Esophagus (tissue), 2 donors: ENCODE results near the gene HIP1. TPM values are rescaled to one million over a fixed set of nuclear protein-coding genes. Genes with fewer than 3 reads are reported as not detected.
"Not testable (repeated sequence)": the region's sequence is repeated elsewhere in the genome, so short reads cannot be mapped to it uniquely, and the experiment has no call there.

Experiments used
- H3K27ac ChIP-seq, 2 donors: one replicate each; pipeline ENCODE4 v1.5.1; 2013; ENCODE audit warnings: low read depth in 2 of 2, mild to moderate bottlenecking in 2 of 2, inconsistent platforms in 1 of 2, low read length in 1 of 2, moderate library complexity in 1 of 2
- H3K27me3 ChIP-seq, 2 donors: one replicate each; pipeline ENCODE4 v1.6.1; 2013; ENCODE audit warnings: low read length in 2 of 2, control low read depth in 1 of 2, mild to moderate bottlenecking in 1 of 2; ENCODE audit not compliant: insufficient read depth in 2 of 2, control insufficient read depth in 1 of 2
- H3K36me3 ChIP-seq, 2 donors: one replicate each; pipeline ENCODE4 v1.6.1; 2013; ENCODE audit warnings: low read length in 1 of 2; ENCODE audit not compliant: control insufficient read depth in 2 of 2, insufficient read depth in 2 of 2
- H3K4me1 ChIP-seq, 2 donors: one replicate each; pipeline ENCODE4 v1.6.1; 2013; ENCODE audit warnings: low read length in 1 of 2; ENCODE audit not compliant: control insufficient read depth in 2 of 2, insufficient read depth in 2 of 2
- H3K4me3 ChIP-seq, 2 donors: one replicate each; pipeline ENCODE4 v1.5.1; 2013; ENCODE audit warnings: low read length in 2 of 2, mild to moderate bottlenecking in 2 of 2, low read depth in 1 of 2, moderate library complexity in 1 of 2
- H3K9me3 ChIP-seq, 2 donors: one replicate each; pipeline ENCODE4 v1.6.1; 2013; ENCODE audit warnings: mild to moderate bottlenecking in 2 of 2, low read depth in 1 of 2, low read length in 1 of 2, moderate library complexity in 1 of 2; ENCODE audit not compliant: control insufficient read depth in 2 of 2, insufficient read depth in 1 of 2
- WGBS, 2 donors: extraction: QIAGEN DNeasy Blood & Tissue Kit; methylation state at CpG; one replicate each; pipeline ENCODE4 v1.1.7; 2013; 5-methylcytosine and 5-hydroxymethylcytosine counted together
- polyA plus RNA-seq, 2 donors: library from polyadenylated mRNA; stranded (reverse); fragments of 200-250 nt; gene quantifications; one replicate each; pipeline ENCODE4 v1.2.3, GENCODE V29; 2013
- donor health status: healthy with polysubstance abuse.
- donor health status: Bipolar disorder and iron deficiency.

HIP1 gene
- polyA plus RNA-seq, 2 donors, result 1.8 to 2.2 TPM

GRCh38 chr7:75698358-75698757 lies 40.4 kb downstream of the HIP1 start:
- H3K36me3 ChIP-seq, result no peaks in the 10 kb centered on the region
- H3K4me1 ChIP-seq, result no peaks in the 10 kb centered on the region
- no peaks in the 10 kb centered on the region for H3K27me3 ChIP-seq
- H3K9me3 ChIP-seq, result no peaks in the 10 kb centered on the region
- H3K4me3 ChIP-seq, result no peak overlapping the region
- H3K27ac ChIP-seq, result no peak overlapping the region

DNA sequence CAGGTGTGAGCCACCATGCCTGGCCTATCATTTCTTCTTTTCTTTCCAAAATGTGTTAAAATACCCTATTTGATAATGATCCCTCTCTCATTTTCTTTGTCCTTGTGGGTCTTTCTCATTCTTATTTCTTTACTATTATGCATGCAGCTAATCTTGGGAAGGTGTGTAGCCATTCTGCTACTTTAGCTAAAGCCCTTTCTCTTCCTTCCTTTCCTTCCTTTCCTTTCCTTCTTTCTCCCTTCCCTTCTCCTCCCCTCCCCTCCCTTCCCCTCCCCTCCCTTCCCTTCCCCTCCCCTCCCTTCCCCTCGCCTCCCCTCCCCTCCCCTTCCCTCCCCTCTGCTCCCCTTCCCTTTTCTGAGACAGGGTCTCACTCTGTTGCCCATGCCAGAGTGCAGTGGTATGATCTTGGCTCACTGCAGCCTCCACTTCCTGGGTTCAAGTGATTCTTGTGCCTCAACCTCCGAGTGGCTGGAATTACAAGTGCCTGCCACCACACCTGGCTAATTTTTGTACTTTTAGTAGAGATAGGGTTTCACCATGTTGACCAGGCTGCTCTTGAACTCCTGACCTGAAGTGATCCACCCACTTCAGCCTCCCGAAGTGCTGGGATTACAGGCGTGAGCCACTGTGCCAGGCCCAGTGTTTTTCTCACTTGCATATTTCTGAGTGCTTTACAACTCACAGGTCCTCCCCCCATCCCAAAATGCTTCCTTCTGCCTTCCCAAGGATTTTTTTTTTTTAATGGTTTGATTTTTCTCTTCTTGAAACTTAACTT lies 42.3 kb downstream of the HIP1 start:
- H3K36me3 ChIP-seq, result no peaks in the 10 kb centered on the region
- no peaks in the 10 kb centered on the region for H3K9me3 ChIP-seq
- H3K27me3 ChIP-seq, result no peaks in the 10 kb centered on the region
- H3K4me1 ChIP-seq, result no peaks in the 10 kb centered on the region
- 90 to 92% methylated on average over 3 of the region's 4 CpGs for WGBS, 2 donors
- no peak overlapping the region for H3K27ac ChIP-seq
- H3K4me3 ChIP-seq, result no peak overlapping the region

- no peaks in the 10 kb centered on the region for H3K27me3 ChIP-seq
- WGBS, 2 donors, result 76% methylated on average over 6 of the region's 6 CpGs
- H3K36me3 ChIP-seq, result no peaks in the 10 kb centered on the region
- H3K4me3 ChIP-seq, result no peak overlapping the region
- no peaks in the 10 kb centered on the region for H3K4me1 ChIP-seq
- H3K27ac ChIP-seq, result no peak overlapping the region
- no peaks in the 10 kb centered on the region for H3K9me3 ChIP-seq
These were observed 43.9 kb downstream of the HIP1 start for GRCh38 chr7:75694638-75695399.

DNA sequence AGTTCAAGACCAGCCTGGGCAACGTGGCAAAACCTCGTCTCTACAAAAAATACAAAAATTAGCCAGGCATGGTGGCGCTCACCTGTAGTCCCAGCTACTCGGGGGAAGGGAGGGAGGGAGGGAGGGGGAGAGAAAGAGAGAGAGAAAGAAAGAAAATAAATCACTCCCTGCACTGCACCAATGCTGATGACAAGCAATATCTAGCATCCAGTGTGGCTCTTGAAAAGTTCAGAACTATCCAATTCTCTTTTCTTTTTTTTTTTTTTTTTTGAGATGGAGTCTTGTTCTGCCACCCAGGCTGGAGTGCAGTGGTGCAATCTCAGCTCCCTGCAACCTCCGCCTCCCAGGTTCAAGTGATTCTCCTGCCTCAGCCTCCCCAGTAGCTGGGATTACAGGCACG lies 45.1 kb downstream of the HIP1 start:
- WGBS, 2 donors, result 86 to 94% methylated on average over 6 of the region's 6 CpGs
- H3K4me1 ChIP-seq, H3K27ac ChIP-seq, H3K9me3 ChIP-seq, H3K4me3 ChIP-seq, H3K36me3 ChIP-seq, H3K27me3 ChIP-seq: not testable (repeated sequence)

- H3K36me3 ChIP-seq, result no peaks in the 10 kb centered on the region
- H3K27ac ChIP-seq, result no peak overlapping the region
- 68 to 84% methylated on average over 4 of the region's 4 CpGs for WGBS, 2 donors
- no peaks in the 10 kb centered on the region for H3K27me3 ChIP-seq
- H3K4me3 ChIP-seq, result no peak overlapping the region
- no peaks in the 10 kb centered on the region for H3K9me3 ChIP-seq
- H3K4me1 ChIP-seq, result no peaks in the 10 kb centered on the region
These were observed 46.8 kb downstream of the HIP1 start for GRCh38 chr7:75691793-75692543.

DNA sequence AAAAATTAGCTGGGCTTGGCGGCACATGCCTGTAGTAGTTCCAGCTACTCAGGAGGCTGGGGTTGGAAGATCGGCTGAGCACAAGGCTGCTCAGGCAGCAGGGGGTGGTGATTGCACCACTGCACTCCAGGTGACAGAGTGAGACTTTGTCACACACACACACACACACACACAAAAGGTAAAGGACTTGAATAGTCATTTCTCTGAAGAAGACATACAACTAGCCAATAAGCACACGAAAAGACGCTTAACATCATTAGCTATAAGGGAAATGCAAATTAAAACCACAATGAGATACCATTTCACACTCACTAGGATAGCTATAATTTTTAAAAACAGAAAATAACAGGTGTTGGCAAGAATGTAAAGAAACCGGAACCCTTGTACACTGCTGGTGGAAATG lies 48.6 kb downstream of the HIP1 start:
- WGBS, 2 donors, result 91 to 92% methylated on average over 5 of the region's 5 CpGs

GRCh38 chr7:75689246-75690099 lies 49.3 kb downstream of the HIP1 start:
- H3K4me3 ChIP-seq, result no peak overlapping the region
- H3K27me3 ChIP-seq, result no peaks in the 10 kb centered on the region
- H3K36me3 ChIP-seq, result no peaks in the 10 kb centered on the region
- 93 to 96% methylated on average over 20 of the region's 20 CpGs for WGBS, 2 donors
- H3K4me1 ChIP-seq, result no peaks in the 10 kb centered on the region
- no peaks in the 10 kb centered on the region for H3K9me3 ChIP-seq
- no peak overlapping the region for H3K27ac ChIP-seq

More for the DNA sequence above, 48.6 kb downstream of the HIP1 start:
- H3K4me3 ChIP-seq, result no peak overlapping the region
- no peak overlapping the region for H3K27ac ChIP-seq
- no peaks in the 10 kb centered on the region for H3K27me3 ChIP-seq
- H3K36me3 ChIP-seq, result no peaks in the 10 kb centered on the region
- H3K4me1 ChIP-seq, result no peaks in the 10 kb centered on the region
- no peaks in the 10 kb centered on the region for H3K9me3 ChIP-seq

- no peak overlapping the region for H3K27ac ChIP-seq
- no peaks in the 10 kb centered on the region for H3K9me3 ChIP-seq
- no peak overlapping the region for H3K4me3 ChIP-seq
- no peaks in the 10 kb centered on the region for H3K27me3 ChIP-seq
- H3K4me1 ChIP-seq, result no peaks in the 10 kb centered on the region
- 42 to 43% methylated on average over 37 of the region's 37 CpGs for WGBS, 2 donors
- no peaks in the 10 kb centered on the region for H3K36me3 ChIP-seq
These were observed 50.3 kb downstream of the HIP1 start for GRCh38 chr7:75688200-75689136.
